ENCODE measurements around the gene GCSAM. TPM values are rescaled to one million over a fixed set of nuclear protein-coding genes. Genes with fewer than 3 reads are reported as not detected.

Gene GCSAM, protein sequence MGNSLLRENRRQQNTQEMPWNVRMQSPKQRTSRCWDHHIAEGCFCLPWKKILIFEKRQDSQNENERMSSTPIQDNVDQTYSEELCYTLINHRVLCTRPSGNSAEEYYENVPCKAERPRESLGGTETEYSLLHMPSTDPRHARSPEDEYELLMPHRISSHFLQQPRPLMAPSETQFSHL
- total RNA-seq, result not detected
- long read RNA-seq, result 0 reads

DNA sequence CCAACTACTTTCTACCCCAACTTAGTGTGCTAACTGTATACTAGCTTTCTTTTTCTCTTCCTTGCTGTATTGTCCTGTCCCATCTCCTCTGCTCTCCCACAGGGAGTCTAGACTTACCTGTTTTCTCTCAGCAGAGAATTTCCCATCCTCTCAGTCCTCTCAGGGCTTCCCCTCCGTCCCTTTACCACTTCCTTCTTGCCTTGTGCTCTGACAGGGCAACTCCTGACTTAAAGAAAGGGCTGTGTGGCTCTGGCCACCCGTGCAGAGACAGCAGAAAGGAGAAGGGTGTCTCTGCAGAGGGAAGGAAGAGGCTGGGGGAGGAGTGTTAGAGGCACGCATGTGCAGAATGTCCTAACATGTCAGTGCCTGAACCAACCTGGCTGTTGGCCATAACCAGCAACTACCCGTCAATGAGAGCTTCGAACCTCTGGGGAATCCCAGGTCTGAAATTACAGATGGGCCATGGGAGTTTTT is at the start of gene GCSAM:
Gene GCSAM, minus strand, starts transcription at position 274 of the 474 bp plus-strand sequence. Its CDS starts 128 bp downstream, at position 146.
- intact Hi-C loops (cut with DNase I), result no loop called here
- DNase-seq (ENCODE audit: missing footprints) (peak; percentile 73), ATAC-seq (peak; percentile 78)

DNA sequence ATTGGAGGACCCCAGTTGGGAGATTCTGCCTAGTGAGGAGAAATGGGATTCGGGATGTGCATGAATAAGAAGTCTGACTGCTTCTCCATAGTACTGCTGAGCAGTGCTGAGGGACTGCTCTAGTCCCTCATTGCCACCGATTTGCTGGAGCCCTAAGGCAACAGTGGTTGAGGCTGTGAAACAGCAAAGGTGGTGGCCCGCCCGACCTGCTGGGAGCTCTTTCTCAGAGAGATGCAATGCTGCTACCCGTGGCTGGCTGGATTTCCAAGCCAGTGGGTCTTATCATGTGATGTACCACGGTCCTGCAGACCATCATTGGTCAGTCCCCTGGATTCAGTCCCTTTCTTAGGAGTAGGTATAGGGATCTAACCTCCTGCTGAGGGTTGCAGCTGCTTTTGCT is 42.6 kb upstream of the GCSAM start:
- no peak for ATAC-seq
- DNase-seq (ENCODE audit: missing footprints), result no peak
- intact Hi-C loops (cut with DNase I), result no loop called here

DNA sequence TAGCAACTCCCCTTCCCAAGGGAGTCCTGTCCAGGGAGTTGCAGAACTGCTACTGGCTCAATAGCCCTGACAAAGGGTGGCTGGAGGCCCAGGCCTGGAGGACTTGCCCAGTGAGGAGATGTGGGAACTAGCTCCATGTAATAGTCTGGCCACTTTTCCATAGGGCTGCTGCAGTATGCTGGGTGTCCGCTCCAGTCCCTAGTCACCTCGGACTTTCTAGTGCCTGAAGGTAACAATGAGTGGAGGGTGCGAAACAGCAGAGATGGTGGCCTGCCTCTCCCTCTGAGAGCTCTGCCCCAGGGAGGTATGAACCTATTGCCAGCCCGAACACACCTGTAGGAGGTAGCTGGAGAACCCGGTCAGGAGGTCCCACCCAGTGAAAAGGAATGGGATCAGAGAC is 42.0 kb upstream of the GCSAM start:
- intact Hi-C loops (cut with DNase I), result no loop called here
- DNase-seq (ENCODE audit: missing footprints) (no peak), ATAC-seq (no peak)

DNA sequence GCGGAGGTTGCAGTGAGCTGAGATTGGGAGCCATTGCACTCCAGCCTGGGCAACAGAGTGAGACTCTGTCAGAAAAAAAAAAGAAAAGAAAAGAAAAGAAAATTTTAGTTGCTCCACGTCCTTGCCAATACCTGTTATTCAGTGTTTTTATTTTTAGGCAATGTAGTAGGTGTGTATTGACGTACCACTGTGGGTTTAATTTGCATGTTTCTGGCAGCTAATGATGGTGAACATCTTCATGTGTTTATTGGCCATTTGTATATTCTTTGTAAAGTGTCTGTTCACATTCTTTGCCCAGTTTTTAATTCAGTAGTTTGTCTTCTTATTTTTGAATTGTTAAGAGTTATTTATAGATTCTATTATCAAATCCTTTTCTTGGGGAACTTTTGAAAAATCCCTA is 38.1 kb upstream of the GCSAM start:
- intact Hi-C loops (cut with DNase I), result no loop called here
- ATAC-seq (no peak), DNase-seq (ENCODE audit: missing footprints) (no peak)

DNA sequence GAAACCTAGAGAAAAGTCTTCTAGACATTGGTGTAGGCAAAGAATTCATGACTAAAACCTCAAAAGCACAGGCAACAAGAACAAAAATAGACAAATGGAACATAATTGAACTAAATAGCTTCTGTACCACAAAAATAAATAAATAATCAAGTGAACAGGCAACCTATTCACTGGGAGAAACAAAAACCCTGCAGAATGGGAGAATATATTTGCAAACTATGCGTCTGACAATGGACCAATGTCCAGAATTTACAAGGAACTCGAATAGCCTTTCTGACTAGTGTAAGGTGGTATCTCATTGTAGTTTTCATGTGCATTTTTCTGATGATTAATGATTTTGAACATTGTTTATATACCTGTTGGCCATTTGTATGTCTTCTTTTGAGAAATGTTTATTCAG is 37.0 kb upstream of the GCSAM start:
- intact Hi-C loops (cut with DNase I), result no loop called here
- ATAC-seq (no peak), DNase-seq (ENCODE audit: missing footprints) (no peak)

DNA sequence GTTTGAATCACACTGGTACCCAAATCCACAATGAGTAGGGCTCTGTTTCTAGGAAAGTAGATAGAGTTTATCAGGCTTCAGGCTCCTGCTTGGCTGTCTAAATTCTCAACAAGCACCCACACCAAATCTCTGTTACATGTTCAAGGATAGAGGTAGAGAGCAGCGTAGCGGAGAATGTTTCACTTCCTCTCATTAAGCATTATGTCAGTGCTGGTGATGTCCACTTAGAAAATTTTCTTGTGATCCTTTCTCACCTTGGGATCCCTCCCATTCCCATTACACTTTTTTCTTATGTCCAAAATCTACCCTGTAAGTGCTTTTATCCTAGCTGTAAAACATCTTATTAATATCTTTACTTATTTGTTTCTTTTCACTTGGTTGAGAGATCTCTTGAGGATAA is 34.7 kb upstream of the GCSAM start:
- ATAC-seq (no peak), DNase-seq (ENCODE audit: missing footprints) (no peak)
- intact Hi-C loops (cut with DNase I), result no loop called here

DNA sequence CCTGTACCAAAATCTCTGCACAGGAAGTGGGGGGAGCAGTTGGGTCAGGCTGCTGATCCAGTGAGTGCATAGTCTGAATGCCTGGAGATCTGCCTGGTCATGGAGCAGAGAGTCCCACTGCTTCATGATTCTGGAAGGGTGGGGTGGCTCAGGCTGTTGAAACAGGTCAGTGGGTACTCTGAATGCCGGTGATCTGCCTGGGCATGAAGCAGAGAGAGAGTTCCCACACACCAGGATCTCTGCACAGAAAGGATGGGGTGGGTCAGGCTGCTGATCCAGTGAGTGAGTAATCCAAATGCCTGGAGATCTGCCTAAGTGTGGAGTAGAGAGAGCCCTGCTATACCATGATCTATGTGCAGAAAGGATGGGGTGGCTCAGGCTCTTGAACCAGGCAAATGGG is 16.1 kb upstream of the GCSAM start:
- ATAC-seq (no peak), DNase-seq (ENCODE audit: missing footprints) (no peak)
- intact Hi-C loops (cut with DNase I), result no loop called here

DNA sequence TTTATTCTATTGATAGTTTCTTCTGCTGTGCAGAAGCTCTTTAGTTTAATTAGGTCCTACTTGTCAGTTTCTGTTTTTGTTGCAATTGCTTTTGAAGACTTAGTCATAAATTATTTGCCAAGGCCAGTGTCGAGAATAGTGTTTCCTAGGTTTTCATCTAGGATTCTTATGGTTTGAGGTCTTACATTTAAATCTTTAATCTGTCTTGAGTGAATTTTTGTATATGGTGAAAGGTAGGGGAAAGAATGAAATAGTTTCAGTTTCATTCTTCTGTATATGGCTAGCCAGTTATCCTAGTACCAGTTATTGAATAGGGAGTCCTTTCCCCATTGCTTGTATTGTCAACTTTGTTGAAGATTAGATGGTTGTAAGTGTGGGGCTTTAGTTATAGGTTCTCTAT is 10.6 kb upstream of the GCSAM start:
- intact Hi-C loops (cut with DNase I), result no loop called here
- DNase-seq (ENCODE audit: missing footprints) (no peak), ATAC-seq (no peak)

DNA sequence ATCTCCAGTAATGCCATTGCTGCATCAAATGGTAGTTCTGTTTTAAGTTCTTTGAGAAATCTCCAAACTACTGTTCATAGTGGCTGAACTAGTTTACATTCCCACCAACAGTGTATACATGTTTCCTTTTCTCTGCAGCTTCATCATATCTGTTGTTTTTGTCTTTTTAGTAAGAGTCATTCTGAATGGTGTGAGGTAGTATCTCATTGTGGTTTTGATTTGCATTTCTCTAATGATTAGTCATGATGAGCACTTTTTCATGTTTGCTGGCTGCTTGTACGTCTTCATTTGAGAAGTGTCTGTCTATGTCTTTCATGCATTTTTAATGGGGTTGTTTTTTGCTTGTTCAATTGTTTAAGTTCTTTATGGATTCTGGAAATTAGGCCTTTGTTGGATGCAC is 10.2 kb upstream of the GCSAM start:
- DNase-seq (ENCODE audit: missing footprints) (no peak), ATAC-seq (no peak)
- intact Hi-C loops (cut with DNase I), result no loop called here

DNA sequence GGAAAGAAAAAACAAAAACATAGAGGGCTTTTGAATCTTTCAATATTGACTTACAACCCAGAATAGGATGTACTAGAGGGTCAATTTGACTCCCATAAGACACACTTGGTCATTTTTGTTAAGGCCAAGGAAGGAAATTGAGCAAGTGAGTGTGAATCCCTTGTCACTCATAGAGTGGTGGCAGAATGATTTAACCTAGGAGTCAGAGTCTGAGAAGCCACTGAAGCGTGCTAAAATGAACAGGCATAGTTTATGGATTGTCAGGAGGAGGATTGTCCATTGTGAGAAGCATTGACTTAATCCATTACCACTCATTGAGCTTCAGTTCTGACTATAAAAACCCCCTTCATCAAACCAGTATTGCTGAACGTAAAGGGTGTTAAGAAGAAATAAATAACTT is 8.2 kb upstream of the GCSAM start:
- intact Hi-C loops (cut with DNase I), result no loop called here
- no peak for DNase-seq (ENCODE audit: missing footprints)
- ATAC-seq, result no peak

DNA sequence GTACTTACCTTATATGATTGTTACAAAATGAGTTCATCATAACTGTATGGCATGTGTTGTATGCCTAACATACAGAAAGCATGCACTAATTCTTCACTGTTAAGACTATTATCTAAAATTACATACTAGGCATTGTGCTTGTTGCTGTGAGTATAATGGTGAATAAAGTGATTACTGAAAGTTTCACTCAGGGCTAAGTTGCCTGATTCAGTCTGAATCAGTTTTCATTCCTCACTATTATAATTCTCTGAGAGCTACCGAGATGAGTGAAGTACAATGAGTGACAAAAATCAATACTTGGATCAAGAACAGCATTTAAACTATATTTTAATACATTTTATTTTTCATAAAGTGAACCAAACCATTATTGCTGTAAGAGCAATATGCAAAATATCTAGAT is 7.5 kb upstream of the GCSAM start:
- ATAC-seq (no peak), DNase-seq (ENCODE audit: missing footprints) (no peak)
- intact Hi-C loops (cut with DNase I), result no loop called here

DNA sequence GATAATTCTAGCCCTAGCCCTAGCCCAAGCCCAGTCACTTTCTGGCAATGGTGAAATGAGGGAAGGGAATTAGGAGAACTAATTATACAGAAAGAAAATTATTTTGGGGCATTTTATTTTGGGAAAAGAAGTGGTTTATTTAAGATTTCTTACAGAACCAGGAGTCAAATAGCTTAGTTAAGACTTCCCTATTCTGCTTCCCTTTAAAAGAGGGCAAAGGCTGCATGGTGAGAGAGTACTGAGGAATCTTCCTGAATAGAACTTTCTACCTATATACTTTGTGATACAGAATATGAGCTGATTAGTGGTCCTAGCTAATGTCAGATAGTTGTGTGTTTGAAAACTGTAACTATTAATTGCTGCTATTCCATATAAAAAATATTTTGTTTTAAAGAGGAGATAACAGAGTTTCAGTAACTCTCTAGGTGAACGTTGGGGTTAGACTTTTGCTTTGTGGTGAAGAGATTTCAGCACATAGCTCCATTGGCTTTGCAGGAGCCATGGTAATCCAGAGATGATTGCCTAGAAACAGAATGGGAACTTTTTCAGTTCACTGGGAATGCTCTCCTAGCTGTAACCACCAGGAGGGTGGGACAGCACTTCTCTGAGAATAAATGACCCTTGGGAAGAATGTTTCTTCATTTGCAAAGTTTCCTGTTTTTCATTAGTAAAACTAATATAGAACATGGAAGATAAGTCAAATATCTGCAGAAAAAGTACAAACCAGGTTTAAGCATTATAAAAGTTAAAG is 5.3 kb upstream of the GCSAM start:
- intact Hi-C loops (cut with DNase I), result no loop called here

DNA sequence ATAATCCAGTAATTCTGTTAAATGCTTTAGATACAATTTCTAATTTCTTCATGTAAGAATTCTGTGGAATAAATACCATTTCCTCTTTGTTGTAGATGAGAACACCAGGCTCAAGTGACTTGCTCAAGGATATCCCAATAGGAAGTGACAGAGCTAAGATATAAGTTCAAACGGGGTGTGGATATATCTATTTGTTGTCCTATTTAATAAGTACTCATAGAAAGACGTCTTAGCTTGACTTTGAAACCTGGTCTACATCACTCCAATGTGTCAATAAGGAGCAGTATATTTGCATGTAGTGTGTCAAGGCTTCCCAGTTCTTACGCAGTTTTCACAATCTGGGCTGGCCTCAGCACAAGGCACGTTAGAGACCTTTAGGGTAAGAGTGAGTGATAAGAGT is 4.7 kb upstream of the GCSAM start:
- intact Hi-C loops (cut with DNase I), result no loop called here
- DNase-seq (ENCODE audit: missing footprints) (no peak), ATAC-seq (no peak)

More for the DNA sequence above, 5.3 kb upstream of the GCSAM start:
- DNase-seq (ENCODE audit: missing footprints) (no peak), ATAC-seq (no peak)

DNA sequence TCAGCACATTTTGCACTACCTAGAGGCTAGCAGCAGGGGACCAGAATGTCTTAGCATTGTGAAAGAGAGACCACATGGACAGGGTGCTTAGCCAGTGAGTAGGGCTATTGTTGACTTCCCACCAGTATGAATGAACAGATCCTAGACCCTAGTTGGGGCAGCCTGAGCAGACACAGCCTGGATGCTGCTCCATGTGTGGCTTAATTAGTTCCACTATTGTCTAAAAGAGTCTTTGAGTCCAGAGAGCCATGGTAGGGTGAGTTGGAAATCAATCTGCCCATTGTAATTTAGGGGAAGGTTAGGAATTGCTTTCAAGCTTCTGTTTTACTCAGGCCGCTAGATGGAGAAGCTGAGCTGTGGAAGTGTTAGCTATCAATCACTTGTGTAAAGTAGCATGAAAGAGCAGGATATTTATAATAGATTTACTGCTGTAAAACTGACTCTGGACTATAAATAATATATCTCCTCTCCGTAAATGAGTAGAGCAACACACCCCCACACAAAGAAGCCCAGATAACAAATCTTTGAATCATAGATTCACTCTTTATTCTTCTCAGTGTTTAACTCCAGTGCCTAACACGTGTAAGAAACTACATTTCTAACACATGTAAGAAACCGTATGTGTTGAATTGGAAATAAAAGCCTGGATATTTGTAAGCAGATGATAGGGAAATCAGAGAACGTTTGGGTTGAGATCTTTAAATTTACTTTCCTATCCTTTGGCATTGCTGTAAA is 4.1 kb upstream of the GCSAM start:
- intact Hi-C loops (cut with DNase I), result no loop called here
- ATAC-seq (peak; percentile 35), DNase-seq (ENCODE audit: missing footprints) (no peak)

DNA sequence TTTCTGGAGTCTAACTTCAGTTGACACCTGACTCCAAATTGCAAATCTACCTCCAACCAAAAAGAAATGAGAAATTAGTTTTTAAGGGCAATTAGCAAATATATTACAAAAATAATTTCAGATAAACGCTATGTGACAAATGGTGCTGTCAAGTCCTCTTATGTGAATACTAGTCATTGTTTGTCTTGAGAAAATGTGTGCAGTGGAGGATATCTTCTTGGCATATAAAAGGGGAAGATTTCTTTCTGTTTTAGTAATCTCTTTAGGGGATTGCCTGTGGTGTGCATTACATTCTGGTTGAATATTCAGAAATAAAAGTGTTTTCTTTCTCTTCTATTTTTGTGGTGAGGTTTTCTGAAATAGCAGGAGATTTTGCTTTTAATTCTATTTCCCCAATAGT is 3.0 kb upstream of the GCSAM start:
- ATAC-seq (no peak), DNase-seq (ENCODE audit: missing footprints) (no peak)
- intact Hi-C loops (cut with DNase I), result no loop called here

DNA sequence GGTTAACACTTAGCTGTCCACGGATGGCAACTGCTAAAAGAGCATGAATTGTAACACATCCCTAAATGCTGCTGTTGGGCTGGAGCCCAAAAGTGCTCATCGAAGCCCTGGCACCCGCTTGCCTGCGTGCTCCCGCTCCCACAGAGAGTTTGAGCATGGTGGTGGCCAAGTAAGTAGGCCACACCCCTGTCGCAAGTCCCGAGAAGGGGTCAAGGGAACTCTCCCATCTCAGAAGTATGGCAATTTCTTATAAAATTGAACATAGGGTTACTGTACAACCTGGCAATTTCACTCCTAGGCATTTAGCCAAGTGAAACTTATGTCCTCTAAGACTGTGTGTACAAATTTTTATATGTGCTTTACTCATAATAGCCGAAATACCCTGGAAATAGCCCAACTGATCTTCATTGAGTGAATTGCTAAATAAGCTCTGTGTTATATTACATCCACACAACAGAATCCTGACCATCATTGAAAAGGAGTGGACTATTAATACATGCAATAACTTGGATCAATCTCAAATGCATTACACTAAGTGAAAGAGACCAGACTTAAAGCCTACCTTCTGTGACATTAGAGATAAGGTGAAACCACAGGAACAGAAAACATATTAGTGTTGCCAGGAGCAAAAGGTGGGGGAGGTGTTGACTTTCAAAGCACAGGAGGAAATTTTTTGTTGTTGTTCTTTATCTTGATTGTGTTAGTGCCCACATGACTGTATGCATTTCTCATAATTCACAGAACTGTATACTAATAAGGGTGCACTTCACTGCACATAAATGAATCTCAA is 1.5 kb upstream of the GCSAM start:
- ATAC-seq, result no peak
- intact Hi-C loops (cut with DNase I), result no loop called here
- DNase-seq (ENCODE audit: missing footprints), result no peak

DNA sequence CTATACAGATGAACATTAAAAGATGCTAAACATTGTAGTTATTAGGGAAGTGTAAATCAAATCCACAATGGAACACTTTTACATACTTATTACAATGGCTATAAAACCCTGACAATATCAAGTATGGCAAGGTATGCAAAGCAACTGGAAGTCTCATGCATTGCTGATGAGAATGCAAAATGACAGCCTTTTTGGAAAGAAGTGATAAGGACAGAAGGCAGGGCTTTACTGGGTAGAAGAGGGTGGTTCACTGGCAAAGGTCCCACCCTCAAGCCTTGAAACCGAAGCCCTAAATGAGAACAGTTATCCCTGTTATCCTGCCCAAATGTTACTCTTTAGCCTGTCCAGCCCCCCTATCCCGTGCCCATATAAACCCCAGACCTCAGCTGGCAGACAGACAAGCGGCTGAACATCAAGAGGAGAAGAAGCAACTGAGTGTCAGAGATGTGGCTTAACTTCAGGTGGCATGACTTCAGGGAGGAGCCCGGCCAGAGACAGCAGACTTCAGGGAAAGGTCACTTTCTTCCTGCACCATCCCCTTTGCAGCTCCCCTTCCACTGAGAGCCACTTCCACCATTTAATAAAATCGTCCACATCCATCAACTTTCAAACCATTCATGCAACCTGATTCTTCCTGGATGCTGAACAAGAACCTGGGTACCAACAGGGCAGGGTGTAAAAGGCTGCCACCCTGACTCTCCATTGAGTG is 732 bp upstream of the GCSAM start:
- DNase-seq (ENCODE audit: missing footprints), result no peak
- no peak for ATAC-seq
- intact Hi-C loops (cut with DNase I), result no loop called here

DNA sequence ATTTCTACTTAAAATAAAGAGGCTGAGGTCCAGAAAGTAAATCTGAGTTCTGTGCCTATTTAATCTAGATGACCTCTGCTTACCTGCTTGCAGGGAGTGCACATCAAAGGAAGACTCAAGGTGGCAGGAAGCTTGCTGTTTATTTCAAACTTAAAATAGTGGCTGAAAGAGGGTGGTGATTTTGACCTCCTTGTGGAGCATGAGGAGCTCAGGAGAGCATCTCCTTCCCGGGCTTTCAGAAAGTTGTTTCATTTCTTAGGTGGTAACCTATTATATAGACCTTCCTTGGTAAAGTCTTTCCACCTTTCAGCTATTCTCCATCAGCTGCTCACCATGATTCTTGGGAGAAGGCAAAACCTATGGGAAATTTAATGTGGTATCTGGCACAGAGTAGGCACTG is 494 bp downstream of the GCSAM start:
- ATAC-seq (no peak), DNase-seq (ENCODE audit: missing footprints) (no peak)
- intact Hi-C loops (cut with DNase I), result no loop called here

DNA sequence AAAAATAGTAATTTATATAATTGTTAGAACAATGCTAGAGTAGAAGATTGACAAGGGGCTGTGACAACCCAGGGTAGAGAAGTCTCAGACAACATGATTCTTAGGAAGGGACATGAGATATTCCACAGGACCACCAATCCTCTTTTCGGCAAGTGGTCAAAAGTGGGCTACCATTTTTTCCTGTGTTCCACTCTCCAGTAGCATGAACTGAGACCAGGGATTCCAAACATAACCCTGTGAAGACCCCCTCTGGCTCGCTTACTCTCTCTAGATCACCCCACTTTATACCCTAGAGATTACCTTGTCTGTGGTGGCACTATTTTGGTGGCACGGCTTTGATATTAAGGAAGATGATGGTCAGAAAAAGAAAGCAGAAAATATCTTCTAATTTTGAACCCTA is 960 bp downstream of the GCSAM start:
- intact Hi-C loops (cut with DNase I), result no loop called here
- no peak for DNase-seq (ENCODE audit: missing footprints)

More for the DNA sequence above, 960 bp downstream of the GCSAM start:
- ATAC-seq, result no peak

Measured in Right ventricle myocardium inferior (tissue), 1 donor.